Measurements from ENCODE around the gene MPRIP. TPM values are rescaled to one million over a fixed set of nuclear protein-coding genes. Genes with fewer than 3 reads are reported as not detected.

Gene MPRIP
- total RNA-seq, 1 experiment from 2014 or later: 132 TPM

GRCh38 chr17:17057057-17057551, 14.8 kb downstream of the MPRIP start:
- Histone ChIP-seq H2BK15ac (ENCODE audit: low read depth, low read length) (no peak overlapping the region), H3T11ph (ENCODE audit: low read length) (no peak overlapping the region), H4K20me1 (ENCODE audit: control insufficient read depth, insufficient read depth, insufficient read length) (no peaks in the 10 kb centered on the region), H2BK20ac (ENCODE audit: low read depth, low read length, poor library complexity, severe bottlenecking) (no peak overlapping the region), H3K27me3 (ENCODE audit: insufficient read depth, low read length) (no peaks in the 10 kb centered on the region), H3K9ac (ENCODE audit: extremely low read depth, insufficient read length, low read length) (no peak overlapping the region), H4K8ac (replicated peaks; ENCODE audit: insufficient read length, low read depth, low read length) (no peak overlapping the region), H2BK120ac (ENCODE audit: low read depth, low read length, poor library complexity, severe bottlenecking) (no peak overlapping the region), H3K4me1 (ENCODE audit: insufficient read depth, low read length) (no peaks in the 10 kb centered on the region), H3K56ac (ENCODE audit: insufficient read length, low read depth, low read length) (no peak overlapping the region), H3K9me3 (ENCODE audit: control insufficient read depth, low read depth, low read length) (no peaks in the 10 kb centered on the region), H2BK12ac (ENCODE audit: insufficient read length, low read depth, low read length) (no peak overlapping the region), H2BK5ac (ENCODE audit: insufficient read length, low read length) (no peak overlapping the region), H3K79me1 (ENCODE audit: insufficient read depth, low read depth, low read length, poor library complexity, severe bottlenecking) (peaks cover 3% of the 10 kb centered on the region), H4K5ac (ENCODE audit: insufficient read length, low read depth, low read length) (no peak overlapping the region), H3K14ac (ENCODE audit: insufficient read depth, low read length) (no peak overlapping the region), H4K91ac (ENCODE audit: insufficient read length, low read depth, low read length) (no peak overlapping the region), H3K23ac (ENCODE audit: insufficient read length, low read depth, low read length) (no peak overlapping the region), H3K18ac (ENCODE audit: insufficient read length, low read depth, low read length) (no peak overlapping the region), H3K4me2 (ENCODE audit: insufficient read depth, insufficient read length, low read length) (no peak overlapping the region), H2AK5ac (ENCODE audit: insufficient read length, low read length) (no peak overlapping the region), H2AFZ (ENCODE audit: low read length) (no peak overlapping the region), H3K23me2 (ENCODE audit: insufficient read length, low read depth, low read length, poor library complexity, severe bottlenecking) (no peaks in the 10 kb centered on the region), H3K79me2 (ENCODE audit: insufficient read depth, low read length) (no peaks in the 10 kb centered on the region; the same call in 1 of the 2 replicates), H3K27ac (ENCODE audit: insufficient read length, low read depth, low read length) (no peak overlapping the region), H3K4ac (ENCODE audit: low read depth, low read length) (no peak overlapping the region)
- Mint-ChIP-seq H3K36me3 (ENCODE audit: insufficient read depth in 1 of 3, low read depth in 3 of 3) (peaks cover 0 to 2% (median 0%) of the 10 kb centered on the region in 3 experiments; a peak in 2 of 7 replicates), H3K4me3 (no peak overlapping the region), H3K27ac (peak overlapping the region in 1 of 3 experiments; percentile 73; a peak in 1 of 7 replicates), H3K9me3 (no peaks in the 10 kb centered on the region), H3K4me1 (peaks cover 15 to 21% of the 10 kb centered on the region in 2 experiments), H3K27me3 (ENCODE audit: low read depth) (no peaks in the 10 kb centered on the region)
- WGBS (ENCODE audit: extremely low coverage, insufficient read length, low lambda C conversion rate): no CpG with 5 or more reads among the region's 9 CpGs
- TF ChIP-seq CTCF (conservative IDR thresholded peaks at IDR 0.05): no peak
- DNase-seq: peak; percentile 23

Measured in H9 (cell line).